NT2/D1 (cell line): ENCODE results near the gene CASP10.

Experiments used
- DNase-seq: peaks from one replicate; pipeline ENCODE4 v3.0.0-alpha.2; 2011; ENCODE audit warnings: low read depth, low spot score
- H3K27me3 ChIP-seq: 2 replicates; pipeline ENCODE4 v1.6.0; 2011; ENCODE audit warnings: mild to moderate bottlenecking; ENCODE audit not compliant: insufficient read length, insufficient read depth
- H3K36me3 ChIP-seq: 2 replicates; pipeline ENCODE4 v1.6.1; 2011; ENCODE audit warnings: mild to moderate bottlenecking, low read length, mixed read lengths; ENCODE audit not compliant: insufficient read depth, insufficient read length
- H3K4me1 ChIP-seq: 2 replicates; pipeline ENCODE4 v1.5.1; 2011; ENCODE audit not compliant: insufficient read depth, insufficient read length
- H3K4me3 ChIP-seq: 2 replicates; pipeline ENCODE4 v1.5.1; 2011; ENCODE audit warnings: low read depth; ENCODE audit not compliant: insufficient read length
- H3K9ac ChIP-seq: 2 replicates; pipeline ENCODE4 v1.6.0; 2011; ENCODE audit warnings: low read depth; ENCODE audit not compliant: insufficient read length
- H3K9me3 ChIP-seq: 2 replicates; pipeline ENCODE4 v1.5.1; 2011; ENCODE audit warnings: mild to moderate bottlenecking, low read length; ENCODE audit not compliant: insufficient read depth
- SUZ12 ChIP-seq: IDR thresholded peaks from 2 replicates; pipeline ENCODE4 v1.6.1; 2011; ENCODE audit not compliant: insufficient read length, insufficient read depth; ENCODE audit errors: extremely low read depth
- YY1 ChIP-seq: IDR thresholded peaks from 2 replicates; pipeline ENCODE4 v1.6.1; 2011; ENCODE audit not compliant: insufficient read length, insufficient read depth
- ZNF274 ChIP-seq: IDR thresholded peaks from 2 replicates; pipeline ENCODE4 v1.6.1; 2011; ENCODE audit warnings: mild to moderate bottlenecking, low read depth, low read length

CASP10 gene

DNA sequence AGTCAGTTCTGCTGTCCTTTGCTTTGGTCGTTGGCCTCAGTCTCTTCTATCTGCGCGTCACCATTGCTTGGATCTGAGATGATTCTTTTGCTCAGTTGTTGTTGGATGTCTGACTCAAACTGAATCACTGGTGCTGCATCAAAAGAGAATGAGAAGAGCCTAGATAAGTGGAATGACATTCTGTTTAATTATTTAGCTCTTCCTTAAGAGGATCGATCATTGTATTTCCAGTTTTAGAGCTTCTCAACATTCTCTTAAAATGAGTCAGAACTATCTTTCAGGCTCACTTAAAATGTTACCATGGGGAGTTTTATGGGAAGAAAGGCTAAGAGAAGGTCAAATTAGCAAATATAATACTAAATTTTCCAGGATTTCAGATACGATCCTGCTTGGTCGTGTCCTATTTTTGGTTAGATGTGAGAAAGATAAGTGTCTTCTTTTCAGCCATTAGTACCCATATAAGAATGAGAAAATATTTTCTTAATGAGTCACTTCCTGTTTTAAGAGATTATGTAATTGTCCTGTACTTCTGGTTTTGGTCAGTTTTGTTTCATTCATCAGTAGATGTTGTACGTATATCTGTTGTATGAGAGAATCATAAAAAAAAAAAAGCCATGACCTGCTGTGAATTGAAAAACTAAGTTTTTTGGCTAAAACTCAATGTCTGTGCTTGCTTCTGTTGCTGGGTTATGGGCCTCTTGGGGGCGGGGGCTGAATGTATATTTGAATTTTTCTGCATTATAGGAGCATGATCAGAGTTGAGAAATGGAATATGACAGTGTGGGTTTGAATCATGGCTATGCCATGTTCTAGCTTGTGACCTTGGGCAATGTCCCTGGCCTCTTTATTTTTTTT is 31.6 kb upstream of the CASP10 start:
- Histone ChIP-seq H3K9me3 (no peaks in the 10 kb centered on the region), H3K36me3 (peaks cover 16% of the 10 kb centered on the region), H3K9ac (no peak overlapping the region), H3K4me1 (peaks cover 4% of the 10 kb centered on the region), H3K27me3 (no peaks in the 10 kb centered on the region), H3K4me3 (no peak overlapping the region)
- TF ChIP-seq YY1 (no peak), ZNF274 (no peak), SUZ12 (no peak)
- DNase-seq = no peak

DNA sequence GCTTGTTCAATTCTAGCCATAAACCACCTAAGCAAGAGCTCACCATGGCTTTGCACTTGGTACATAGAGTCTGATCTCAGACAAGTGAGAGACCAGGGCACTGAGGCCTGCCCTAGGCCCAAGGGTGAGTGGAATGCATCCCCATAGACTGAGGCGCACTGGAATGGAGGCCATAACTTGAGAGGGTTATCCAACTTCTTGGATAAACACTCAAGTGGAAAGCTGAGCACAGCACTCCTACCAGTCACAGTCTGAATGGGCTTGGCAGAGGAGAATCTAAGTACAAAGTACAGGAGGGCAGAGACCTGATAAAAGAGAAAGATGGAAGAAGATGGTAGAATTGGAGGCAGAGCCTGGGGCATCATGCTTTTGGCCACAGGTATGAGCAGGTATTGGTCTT is 30.4 kb upstream of the CASP10 start:
- peaks cover 4% of the 10 kb centered on the region for H3K4me1 ChIP-seq
- TF ChIP-seq YY1 (no peak), ZNF274 (no peak), SUZ12 (no peak)
- H3K9ac ChIP-seq = no peak overlapping the region
- H3K27me3 ChIP-seq = no peaks in the 10 kb centered on the region
- no peak overlapping the region for H3K4me3 ChIP-seq
- H3K36me3 ChIP-seq = peaks cover 20% of the 10 kb centered on the region
- DNase-seq = no peak
- H3K9me3 ChIP-seq = no peaks in the 10 kb centered on the region

DNA sequence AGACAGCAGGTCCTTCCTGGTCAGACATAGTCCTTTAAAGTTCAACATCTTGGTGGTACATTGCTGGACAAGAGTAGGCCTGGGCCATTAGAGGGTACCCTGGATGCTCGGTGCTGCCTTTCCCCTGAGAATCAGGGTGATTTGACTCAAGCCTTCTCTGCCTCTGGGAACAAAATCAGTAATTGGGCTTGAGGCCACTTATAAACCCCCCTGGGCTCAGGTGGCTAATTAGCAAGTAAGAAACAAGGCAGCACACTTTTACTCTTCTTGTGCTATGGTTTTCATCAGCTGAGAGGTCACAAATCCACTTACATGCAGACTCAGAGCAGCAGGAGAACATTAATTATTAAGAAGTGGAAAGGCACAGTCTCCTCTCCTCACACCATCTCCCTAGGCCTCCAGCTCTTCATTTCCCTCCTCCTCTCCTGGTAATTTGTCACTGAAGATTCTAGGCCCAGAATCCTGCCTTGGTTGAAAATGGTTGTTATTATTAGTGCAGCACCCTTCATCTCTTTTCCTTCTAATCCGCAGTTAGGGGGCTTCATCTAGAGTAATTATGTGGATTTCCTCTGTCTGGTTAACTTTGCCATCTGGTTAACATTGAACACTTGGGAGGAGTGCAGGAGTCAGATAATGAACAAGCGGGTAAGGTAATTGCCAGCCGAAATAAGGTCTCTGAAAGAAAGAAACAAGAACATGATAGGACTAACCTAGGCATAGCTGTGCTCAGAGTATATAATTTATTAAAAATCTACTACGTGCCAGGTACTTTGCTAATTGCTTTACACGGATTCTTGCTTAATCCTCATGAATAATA is 29.7 kb upstream of the CASP10 start:
- H3K9me3 ChIP-seq = no peaks in the 10 kb centered on the region
- no peak for DNase-seq
- peaks cover 4% of the 10 kb centered on the region for H3K4me1 ChIP-seq
- no peaks in the 10 kb centered on the region for H3K27me3 ChIP-seq
- no peak overlapping the region for H3K9ac ChIP-seq
- no peak overlapping the region for H3K4me3 ChIP-seq
- peaks cover 20% of the 10 kb centered on the region for H3K36me3 ChIP-seq
- TF ChIP-seq YY1 = no peak
- TF ChIP-seq SUZ12 = no peak
- TF ChIP-seq ZNF274 = no peak

DNA sequence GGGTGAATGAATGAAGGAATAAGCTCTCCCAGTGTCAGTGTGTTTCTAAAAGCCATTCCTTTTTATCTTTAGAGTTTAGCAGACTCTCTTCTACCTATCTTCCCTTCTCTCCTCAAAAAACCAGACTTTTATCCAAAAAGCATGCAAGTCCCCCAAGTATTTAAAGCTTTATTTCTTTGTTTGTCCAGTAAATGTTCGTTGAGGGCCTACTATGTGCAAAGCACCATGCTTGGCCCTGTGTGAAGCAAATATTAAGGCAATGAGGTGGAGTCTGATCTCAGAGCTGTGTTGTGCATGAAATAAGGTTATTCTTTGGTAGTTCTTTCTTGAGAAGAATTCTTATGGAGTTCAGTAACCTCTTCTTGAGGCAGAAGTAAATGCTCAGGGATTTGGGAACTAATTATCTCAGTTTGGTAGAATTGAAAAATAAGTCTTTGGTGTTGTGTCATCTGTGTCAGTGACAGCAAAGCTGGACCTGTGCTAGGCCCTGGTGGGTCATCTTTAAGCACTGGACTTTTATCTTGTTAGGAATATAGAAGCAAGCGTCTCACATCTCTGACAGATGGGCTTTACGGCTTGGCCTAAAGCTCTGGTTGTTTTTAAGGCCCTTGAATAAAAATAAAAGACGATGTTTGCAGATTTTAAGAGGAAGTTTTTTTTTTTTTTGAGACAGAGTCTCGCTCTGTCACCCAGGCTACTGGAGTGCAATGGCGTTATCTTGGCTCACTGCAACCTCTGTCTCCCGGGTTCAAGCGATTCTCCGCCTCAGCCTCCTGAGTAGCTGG is 28.1 kb upstream of the CASP10 start:
- no peak overlapping the region for H3K9ac ChIP-seq
- H3K9me3 ChIP-seq = no peaks in the 10 kb centered on the region
- DNase-seq = no peak
- H3K4me3 ChIP-seq = no peak overlapping the region
- H3K36me3 ChIP-seq = peaks cover 23% of the 10 kb centered on the region
- no peaks in the 10 kb centered on the region for H3K4me1 ChIP-seq
- TF ChIP-seq ZNF274 (no peak), SUZ12 (no peak), YY1 (no peak)
- H3K27me3 ChIP-seq = no peaks in the 10 kb centered on the region

DNA sequence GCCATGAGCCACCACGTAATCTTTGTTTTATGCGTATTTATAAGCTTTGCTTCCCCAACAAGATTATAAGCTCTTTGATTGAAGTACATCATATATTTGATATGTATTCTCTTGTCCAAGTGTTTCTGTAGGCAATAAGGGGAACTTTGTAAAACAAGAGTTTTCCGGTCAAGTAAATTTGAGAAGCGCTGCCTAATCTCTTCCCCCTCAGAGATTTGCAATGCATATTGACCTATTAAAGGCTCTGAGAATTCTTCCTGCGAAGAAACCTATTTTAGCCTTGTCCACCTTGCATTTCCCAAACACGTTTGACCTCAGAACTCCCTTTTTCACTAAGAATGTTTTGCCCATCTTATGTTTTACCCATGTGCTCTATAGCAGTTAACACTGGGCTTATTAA is 26.9 kb upstream of the CASP10 start:
- TF ChIP-seq YY1 = no peak
- TF ChIP-seq SUZ12 = no peak
- TF ChIP-seq ZNF274 = no peak
- Histone ChIP-seq H3K4me3 (no peak overlapping the region), H3K4me1 (no peaks in the 10 kb centered on the region), H3K9me3 (no peaks in the 10 kb centered on the region), H3K9ac (no peak overlapping the region), H3K27me3 (no peaks in the 10 kb centered on the region), H3K36me3 (peaks cover 34% of the 10 kb centered on the region)
- DNase-seq = no peak

DNA sequence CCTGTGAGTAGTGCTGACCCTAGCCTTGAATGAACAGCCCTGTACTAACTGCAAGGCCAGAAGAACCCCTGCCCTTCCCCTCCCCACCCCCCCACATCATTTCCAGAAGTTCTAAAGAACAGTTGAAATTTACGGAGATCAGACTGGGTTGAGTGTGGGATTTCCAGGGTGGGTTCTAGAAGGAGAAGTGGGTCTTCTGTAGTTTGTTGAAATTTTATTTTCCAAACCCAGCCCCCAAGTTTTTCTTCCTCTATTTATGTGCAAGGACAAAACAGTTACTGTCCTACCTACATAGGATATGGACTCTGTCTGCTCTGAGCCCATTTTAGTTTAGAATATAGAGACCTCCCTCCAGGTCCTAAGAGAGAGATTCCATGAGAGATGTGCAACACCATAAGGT is 26.3 kb upstream of the CASP10 start:
- TF ChIP-seq YY1 = no peak
- no peak for TF ChIP-seq SUZ12
- no peak for TF ChIP-seq ZNF274
- no peak for DNase-seq
- Histone ChIP-seq H3K4me3 (no peak overlapping the region), H3K36me3 (peaks cover 35% of the 10 kb centered on the region), H3K27me3 (no peaks in the 10 kb centered on the region), H3K4me1 (no peaks in the 10 kb centered on the region), H3K9me3 (no peaks in the 10 kb centered on the region), H3K9ac (no peak overlapping the region)

DNA sequence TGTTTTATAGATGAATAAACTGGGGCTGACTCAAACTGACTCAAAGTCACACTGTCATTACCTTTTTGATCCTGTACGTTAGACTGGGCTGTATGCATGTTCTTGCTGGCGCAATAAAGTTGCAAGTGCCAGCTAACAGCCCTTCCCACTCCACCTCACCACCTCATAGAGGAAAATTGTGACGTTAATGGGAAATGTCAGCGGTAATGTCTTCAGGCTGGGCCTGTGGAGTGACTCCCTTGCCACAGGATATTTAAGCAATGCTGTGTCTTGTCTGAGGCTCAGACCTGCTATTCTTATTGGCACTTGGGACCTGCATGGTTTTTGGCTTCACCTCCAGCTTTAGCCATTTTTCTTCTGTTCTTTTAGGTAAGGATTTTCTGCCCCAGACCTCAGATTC is 25.2 kb upstream of the CASP10 start:
- H3K9ac ChIP-seq = no peak overlapping the region
- H3K36me3 ChIP-seq = peaks cover 34% of the 10 kb centered on the region
- H3K4me3 ChIP-seq = no peak overlapping the region
- no peak for TF ChIP-seq ZNF274
- TF ChIP-seq SUZ12 = no peak
- no peak for TF ChIP-seq YY1
- no peak for DNase-seq
- H3K4me1 ChIP-seq = no peaks in the 10 kb centered on the region
- H3K27me3 ChIP-seq = no peaks in the 10 kb centered on the region
- no peaks in the 10 kb centered on the region for H3K9me3 ChIP-seq
